Neural cell (in vitro differentiated cells): ENCODE results near the gene COL9A1. TPM values are rescaled to one million over a fixed set of nuclear protein-coding genes. Genes with fewer than 3 reads are reported as not detected.
"Not testable (repeated sequence)": the region's sequence is repeated elsewhere in the genome, so short reads cannot be mapped to it uniquely, and the experiment has no call there.

Source experiments
- H2AFZ ChIP-seq: fragments of 200-600, 300-800 bp; sonication (generic), shearing (Covaris generic); 2 replicates; pipeline ENCODE4 v1.6.0; 2014; ENCODE audit warnings: low read depth, mild to moderate bottlenecking, antibody characterized with exemption, low read length, moderate library complexity
- H3F3A ChIP-seq: fragments of 200-600 bp; shearing (Covaris generic); 2 replicates; pipeline ENCODE4 v1.6.1; 2016; ENCODE audit warnings: mild to moderate bottlenecking, moderate library complexity, mixed read lengths, antibody characterized with exemption, low read length; ENCODE audit not compliant: insufficient read depth, poor library complexity, severe bottlenecking
- H3K27ac ChIP-seq: fragments of 200-600, 300-800 bp; sonication (generic), shearing (Covaris generic); 2 replicates; pipeline ENCODE4 v1.5.1; 2014; ENCODE audit warnings: mild to moderate bottlenecking, low read length, moderate library complexity
- H3K27me3 ChIP-seq: fragments of 300-800, 200-600 bp; sonication (generic), shearing (Covaris generic); 2 replicates; pipeline ENCODE4 v1.6.0; 2014; ENCODE audit warnings: mild to moderate bottlenecking, low read depth, low read length, moderate library complexity; ENCODE audit not compliant: insufficient read depth
- H3K36me3 ChIP-seq: fragments of 300-800, 200-600 bp; sonication (generic), shearing (Covaris generic); 2 replicates; pipeline ENCODE4 v1.5.1; 2014; ENCODE audit warnings: mild to moderate bottlenecking, antibody characterized with exemption, low read length, moderate library complexity; ENCODE audit not compliant: insufficient read depth
- H3K4me2 ChIP-seq: fragments of 300-800, 200-600 bp; sonication (generic), shearing (Covaris generic); 2 replicates; pipeline ENCODE4 v1.6.0; 2014; ENCODE audit warnings: mild to moderate bottlenecking, low read length
- H3K4me3 ChIP-seq: fragments of 300-800, 200-600 bp; sonication (generic), shearing (Covaris generic); 2 replicates; pipeline ENCODE4 v1.5.1; 2014; ENCODE audit warnings: mild to moderate bottlenecking, low read length, moderate library complexity
- H3K79me2 ChIP-seq: fragments of 200-600 bp; shearing (Covaris generic); replicated peaks from 2 replicates; pipeline ENCODE4 v1.6.0; 2014; ENCODE audit warnings: mild to moderate bottlenecking, low read length, moderate library complexity; ENCODE audit not compliant: insufficient read depth
- H3K9ac ChIP-seq: fragments of 300-800, 200-600 bp; sonication (generic), shearing (Covaris generic); 2 replicates; pipeline ENCODE4 v1.6.1; 2016; ENCODE audit warnings: mild to moderate bottlenecking, low read length, mixed read lengths
- H3K9me2 ChIP-seq: fragments of 200-600 bp; shearing (Covaris generic); 2 replicates; pipeline ENCODE4 v1.6.1; 2016; ENCODE audit warnings: mild to moderate bottlenecking, low read length, mixed read lengths; ENCODE audit not compliant: insufficient read depth
- H3K9me3 ChIP-seq: fragments of 200-600, 300-800 bp; sonication (generic), shearing (Covaris generic); 2 replicates; pipeline ENCODE4 v1.6.1; 2016; ENCODE audit warnings: mild to moderate bottlenecking, mixed run types, low read length, moderate library complexity, mixed read lengths
- H4K20me1 ChIP-seq: fragments of 200-600 bp; shearing (Covaris generic); 2 replicates; pipeline ENCODE4 v1.6.1; 2016; ENCODE audit warnings: mild to moderate bottlenecking, mixed run types; ENCODE audit not compliant: insufficient read depth
- CTCF ChIP-seq: fragments of 450-650 bp; IDR thresholded peaks from 2 replicates; pipeline ENCODE4 v1.5.1; 2014; ENCODE audit warnings: antibody characterized with exemption, mild to moderate bottlenecking, moderate library complexity; ENCODE audit not compliant: poor library complexity, severe bottlenecking
- EP300 ChIP-seq: fragments of 450-650 bp; conservative IDR thresholded peaks from 2 replicates; pipeline ENCODE4 v1.6.1; 2014; ENCODE audit warnings: antibody characterized with exemption, mild to moderate bottlenecking, moderate library complexity; ENCODE audit not compliant: poor library complexity, severe bottlenecking
- EZH2 ChIP-seq: fragments of 200-600, 300-800 bp; shearing (Covaris generic), sonication (generic); IDR thresholded peaks from 2 replicates; pipeline ENCODE4 v1.6.1; 2014; ENCODE audit warnings: antibody characterized with exemption, low read length, borderline replicate concordance, mild to moderate bottlenecking; ENCODE audit not compliant: insufficient read depth, poor library complexity, severe bottlenecking
- MXI1 ChIP-seq: fragments of 450-650 bp; conservative IDR thresholded peaks from 2 replicates; pipeline ENCODE4 v1.6.1; 2014; ENCODE audit warnings: antibody characterized with exemption, mild to moderate bottlenecking; ENCODE audit not compliant: poor library complexity, severe bottlenecking
- POLR2AphosphoS5 ChIP-seq: IDR thresholded peaks from 2 replicates; pipeline ENCODE4 v1.6.1; 2012
- RAD21 ChIP-seq: fragments of 450-650 bp; conservative IDR thresholded peaks from 2 replicates; pipeline ENCODE4 v1.6.1; 2014; ENCODE audit warnings: antibody characterized with exemption, mild to moderate bottlenecking, moderate library complexity
- REST ChIP-seq: IDR thresholded peaks from 2 replicates; pipeline ENCODE4 v1.6.1; 2012; ENCODE audit warnings: borderline replicate concordance
- SMC3 ChIP-seq: fragments of 450-650 bp; conservative IDR thresholded peaks from 2 replicates; pipeline ENCODE4 v1.6.1; 2014; ENCODE audit warnings: antibody characterized with exemption, mild to moderate bottlenecking, moderate library complexity; ENCODE audit not compliant: poor library complexity
- TAF1 ChIP-seq: IDR thresholded peaks from 2 replicates; pipeline ENCODE4 v1.6.1; 2012; ENCODE audit warnings: low read depth
- polyA plus RNA-seq: library from polyadenylated mRNA; depleted of rRNA; stranded (reverse); fragments of >200 nt; gene quantifications from 2 replicates; pipeline ENCODE4 v1.2.3, GENCODE V29; 2014

COL9A1 gene
- polyA plus RNA-seq, 1 donor from 2014 or later, result 1.0 TPM

- Histone ChIP-seq H3K79me2 (no peaks in the 10 kb centered on the region), H3K9ac (no peak overlapping the region), H3K27ac (no peak overlapping the region), H2AFZ (no peak overlapping the region), H3F3A (no peaks in the 10 kb centered on the region), H3K9me2 (no peaks in the 10 kb centered on the region), H4K20me1 (no peaks in the 10 kb centered on the region), H3K9me3 (no peaks in the 10 kb centered on the region), H3K4me2 (no peak overlapping the region), H3K27me3 (no peaks in the 10 kb centered on the region), H3K4me3 (no peak overlapping the region), H3K36me3 (no peaks in the 10 kb centered on the region)
- TF ChIP-seq POLR2AphosphoS5 (no peak), EP300 (no peak), MXI1 (no peak), EZH2 (no peak)
These were observed 22.1 kb upstream of the COL9A1 start for GRCh38 chr6:70325009-70325408.

- H4K20me1 ChIP-seq, H3K27me3 ChIP-seq, H2AFZ ChIP-seq, H3K9ac ChIP-seq, H3K9me2 ChIP-seq, H3K79me2 ChIP-seq, H3K36me3 ChIP-seq, H3F3A ChIP-seq, H3K9me3 ChIP-seq, H3K4me3 ChIP-seq, H3K4me2 ChIP-seq, H3K27ac ChIP-seq: not testable (repeated sequence)
These were observed 14.9 kb upstream of the COL9A1 start for GRCh38 chr6:70317799-70318198.

- TF ChIP-seq EP300 (no peak), REST (no peak), MXI1 (no peak), EZH2 (no peak), TAF1 (no peak), CTCF (no peak), RAD21 (no peak), POLR2AphosphoS5 (no peak), SMC3 (no peak)
- Histone ChIP-seq H3K9me2 (no peaks in the 10 kb centered on the region), H3F3A (no peaks in the 10 kb centered on the region), H3K36me3 (no peaks in the 10 kb centered on the region), H3K9me3 (no peaks in the 10 kb centered on the region), H3K27ac (no peak overlapping the region), H3K4me2 (no peak overlapping the region), H2AFZ (no peak overlapping the region), H3K27me3 (no peaks in the 10 kb centered on the region), H3K79me2 (no peaks in the 10 kb centered on the region), H3K4me3 (no peak overlapping the region), H4K20me1 (no peaks in the 10 kb centered on the region), H3K9ac (no peak overlapping the region)
These were observed 12.3 kb upstream of the COL9A1 start for GRCh38 chr6:70315079-70315751.
